ENCODE results near the gene VTI1A.
A peak's percentile ranks its signal among the peaks of the same experiment; 100 is the strongest.

VTI1A gene

GRCh38 chr10:112811741-112812551 is 364.9 kb downstream of the VTI1A start:
- DNase-seq (ENCODE audit: low read depth): no peak
- no peak for TF ChIP-seq MYC (IDR thresholded peaks at IDR 0.05; ENCODE audit: low read depth, low read length)
- TF ChIP-seq, protein P1, sequence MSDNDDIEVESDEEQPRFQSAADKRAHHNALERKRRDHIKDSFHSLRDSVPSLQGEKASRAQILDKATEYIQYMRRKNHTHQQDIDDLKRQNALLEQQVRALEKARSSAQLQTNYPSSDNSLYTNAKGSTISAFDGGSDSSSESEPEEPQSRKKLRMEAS (IDR thresholded peaks at IDR 0.05; ENCODE audit: low read depth, low read length): no peak
- TF ChIP-seq CTCF (IDR thresholded peaks at IDR 0.05; ENCODE audit: low read depth, low read length): no peak
- no peak for TF ChIP-seq POLR2A (IDR thresholded peaks at IDR 0.05; ENCODE audit: extremely low read depth, insufficient read length)
- no peak overlapping the region for H3K4me3 ChIP-seq (ENCODE audit: low read depth, low read length)

GRCh38 chr10:112812586-112812985 is 365.6 kb downstream of the VTI1A start:
- TF ChIP-seq, protein P1 (IDR thresholded peaks at IDR 0.05; ENCODE audit: low read depth, low read length): no peak
- TF ChIP-seq POLR2A (IDR thresholded peaks at IDR 0.05; ENCODE audit: extremely low read depth, insufficient read length) (no peak), CTCF (IDR thresholded peaks at IDR 0.05; ENCODE audit: low read depth, low read length) (no peak), MYC (IDR thresholded peaks at IDR 0.05; ENCODE audit: low read depth, low read length) (no peak)
- no peak for DNase-seq (ENCODE audit: low read depth)
- H3K4me3 ChIP-seq (ENCODE audit: low read depth, low read length): no peak overlapping the region

GRCh38 chr10:112813866-112814591 is 367.0 kb downstream of the VTI1A start:
- TF ChIP-seq MYC (IDR thresholded peaks at IDR 0.05; ENCODE audit: low read depth, low read length) (no peak), CTCF (IDR thresholded peaks at IDR 0.05; ENCODE audit: low read depth, low read length) (no peak), POLR2A (IDR thresholded peaks at IDR 0.05; ENCODE audit: extremely low read depth, insufficient read length) (no peak)
- TF ChIP-seq, protein P1 (IDR thresholded peaks at IDR 0.05; ENCODE audit: low read depth, low read length): no peak
- no peak overlapping the region for H3K4me3 ChIP-seq (ENCODE audit: low read depth, low read length)
- DNase-seq (ENCODE audit: low read depth): no peak

DNA sequence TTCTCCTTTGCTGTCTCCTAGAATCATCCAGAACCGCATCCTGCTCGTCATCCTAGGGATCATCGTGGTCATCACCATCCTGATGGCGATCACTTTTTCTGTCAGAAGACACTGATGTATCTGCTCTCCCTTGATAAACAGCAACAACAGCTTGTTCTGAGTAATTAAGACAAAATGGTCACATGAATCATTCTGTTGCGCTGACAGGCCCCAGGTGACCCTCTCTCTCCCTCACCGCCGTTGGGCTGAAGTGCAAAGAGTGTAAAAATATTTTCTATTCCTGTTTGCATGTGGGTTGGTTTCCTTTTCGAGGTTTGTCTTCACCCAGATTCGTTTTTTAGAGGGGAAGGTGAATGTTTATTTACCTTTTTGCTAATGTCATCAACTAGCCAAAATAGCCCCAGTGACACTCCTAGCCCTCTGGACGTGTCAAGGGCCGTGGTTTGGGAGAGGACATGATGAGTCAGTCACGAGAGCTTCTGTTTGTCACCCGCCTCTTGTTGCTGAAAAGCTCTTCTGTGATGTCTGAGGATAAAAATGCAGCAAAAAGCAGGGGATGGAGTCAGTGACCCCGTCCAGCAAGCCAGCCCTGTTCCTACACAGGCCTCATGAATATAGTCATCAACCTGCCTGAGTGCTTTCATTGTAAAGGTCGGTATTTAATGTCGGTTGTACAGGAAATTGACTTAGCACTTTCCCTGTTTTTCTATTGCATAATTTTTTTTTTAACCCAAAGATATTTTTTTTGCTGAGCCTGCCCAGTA is 368.4 kb downstream of the VTI1A start:
- H3K4me3 ChIP-seq (ENCODE audit: low read depth, low read length): no peak overlapping the region
- DNase-seq (ENCODE audit: low read depth): peak; percentile 59
- TF ChIP-seq CTCF (IDR thresholded peaks at IDR 0.05; ENCODE audit: low read depth, low read length): no peak
- TF ChIP-seq MYC (IDR thresholded peaks at IDR 0.05; ENCODE audit: low read depth, low read length): 0 out of 2 replicates have a peak, but pooled peaks have one; percentile 22

- DNase-seq (ENCODE audit: low read depth): no peak
- TF ChIP-seq CTCF (IDR thresholded peaks at IDR 0.05; ENCODE audit: low read depth, low read length) (no peak), MYC (IDR thresholded peaks at IDR 0.05; ENCODE audit: low read depth, low read length) (no peak), POLR2A (IDR thresholded peaks at IDR 0.05; ENCODE audit: extremely low read depth, insufficient read length) (no peak)
- TF ChIP-seq, protein P1 (IDR thresholded peaks at IDR 0.05; ENCODE audit: low read depth, low read length): no peak
- no peak overlapping the region for H3K4me3 ChIP-seq (ENCODE audit: low read depth, low read length)
These were observed 369.0 kb downstream of the VTI1A start for GRCh38 chr10:112816033-112816430.

Measured in NB4 (cell line).